Measurements from ENCODE around the gene ZNF668.

DNA sequence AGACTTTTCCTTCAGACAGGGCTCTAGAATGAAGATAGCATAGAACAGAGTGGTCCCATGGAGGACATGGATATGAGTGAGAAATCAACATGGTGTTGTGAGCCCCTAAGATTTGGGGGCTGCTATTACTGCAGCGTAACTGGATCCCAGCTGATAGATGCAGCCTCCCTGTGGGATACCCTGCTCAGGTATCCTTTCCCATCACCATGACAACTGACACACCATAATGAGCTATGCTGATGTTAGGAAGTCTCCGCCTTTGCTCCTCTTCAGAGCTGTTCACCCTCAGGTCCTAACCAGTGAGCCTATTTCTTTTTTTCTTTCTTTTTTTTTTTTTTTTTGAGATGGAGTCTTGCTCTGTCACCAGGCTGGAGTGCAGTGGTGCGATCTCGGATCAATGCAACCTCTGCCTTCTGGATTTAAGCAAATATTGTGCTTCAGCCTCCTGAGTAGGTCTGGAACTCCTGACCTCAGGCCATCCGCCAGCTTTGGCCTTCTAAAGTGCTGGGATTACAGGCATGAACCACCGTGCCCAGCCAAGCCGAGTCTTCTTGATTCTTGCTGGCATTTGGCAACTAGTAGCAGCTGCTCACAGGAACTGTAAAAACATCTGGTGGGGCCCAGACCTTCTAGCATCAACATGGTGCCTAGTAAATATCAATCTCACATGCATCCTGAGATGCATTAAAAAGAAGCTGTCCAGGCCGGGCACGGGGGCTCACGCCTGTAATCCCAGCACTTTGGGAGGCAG is 23.6 kb downstream of the ZNF668 start:
- TF ChIP-seq, protein P1, sequence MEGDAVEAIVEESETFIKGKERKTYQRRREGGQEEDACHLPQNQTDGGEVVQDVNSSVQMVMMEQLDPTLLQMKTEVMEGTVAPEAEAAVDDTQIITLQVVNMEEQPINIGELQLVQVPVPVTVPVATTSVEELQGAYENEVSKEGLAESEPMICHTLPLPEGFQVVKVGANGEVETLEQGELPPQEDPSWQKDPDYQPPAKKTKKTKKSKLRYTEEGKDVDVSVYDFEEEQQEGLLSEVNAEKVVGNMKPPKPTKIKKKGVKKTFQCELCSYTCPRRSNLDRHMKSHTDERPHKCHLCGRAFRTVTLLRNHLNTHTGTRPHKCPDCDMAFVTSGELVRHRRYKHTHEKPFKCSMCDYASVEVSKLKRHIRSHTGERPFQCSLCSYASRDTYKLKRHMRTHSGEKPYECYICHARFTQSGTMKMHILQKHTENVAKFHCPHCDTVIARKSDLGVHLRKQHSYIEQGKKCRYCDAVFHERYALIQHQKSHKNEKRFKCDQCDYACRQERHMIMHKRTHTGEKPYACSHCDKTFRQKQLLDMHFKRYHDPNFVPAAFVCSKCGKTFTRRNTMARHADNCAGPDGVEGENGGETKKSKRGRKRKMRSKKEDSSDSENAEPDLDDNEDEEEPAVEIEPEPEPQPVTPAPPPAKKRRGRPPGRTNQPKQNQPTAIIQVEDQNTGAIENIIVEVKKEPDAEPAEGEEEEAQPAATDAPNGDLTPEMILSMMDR (IDR thresholded peaks at IDR 0.05; ENCODE audit: insufficient read depth, low read length), result no peak
- TF ChIP-seq POLR2AphosphoS5 (IDR thresholded peaks at IDR 0.05; ENCODE audit: low read depth), result no peak
- TF ChIP-seq, protein P2, sequence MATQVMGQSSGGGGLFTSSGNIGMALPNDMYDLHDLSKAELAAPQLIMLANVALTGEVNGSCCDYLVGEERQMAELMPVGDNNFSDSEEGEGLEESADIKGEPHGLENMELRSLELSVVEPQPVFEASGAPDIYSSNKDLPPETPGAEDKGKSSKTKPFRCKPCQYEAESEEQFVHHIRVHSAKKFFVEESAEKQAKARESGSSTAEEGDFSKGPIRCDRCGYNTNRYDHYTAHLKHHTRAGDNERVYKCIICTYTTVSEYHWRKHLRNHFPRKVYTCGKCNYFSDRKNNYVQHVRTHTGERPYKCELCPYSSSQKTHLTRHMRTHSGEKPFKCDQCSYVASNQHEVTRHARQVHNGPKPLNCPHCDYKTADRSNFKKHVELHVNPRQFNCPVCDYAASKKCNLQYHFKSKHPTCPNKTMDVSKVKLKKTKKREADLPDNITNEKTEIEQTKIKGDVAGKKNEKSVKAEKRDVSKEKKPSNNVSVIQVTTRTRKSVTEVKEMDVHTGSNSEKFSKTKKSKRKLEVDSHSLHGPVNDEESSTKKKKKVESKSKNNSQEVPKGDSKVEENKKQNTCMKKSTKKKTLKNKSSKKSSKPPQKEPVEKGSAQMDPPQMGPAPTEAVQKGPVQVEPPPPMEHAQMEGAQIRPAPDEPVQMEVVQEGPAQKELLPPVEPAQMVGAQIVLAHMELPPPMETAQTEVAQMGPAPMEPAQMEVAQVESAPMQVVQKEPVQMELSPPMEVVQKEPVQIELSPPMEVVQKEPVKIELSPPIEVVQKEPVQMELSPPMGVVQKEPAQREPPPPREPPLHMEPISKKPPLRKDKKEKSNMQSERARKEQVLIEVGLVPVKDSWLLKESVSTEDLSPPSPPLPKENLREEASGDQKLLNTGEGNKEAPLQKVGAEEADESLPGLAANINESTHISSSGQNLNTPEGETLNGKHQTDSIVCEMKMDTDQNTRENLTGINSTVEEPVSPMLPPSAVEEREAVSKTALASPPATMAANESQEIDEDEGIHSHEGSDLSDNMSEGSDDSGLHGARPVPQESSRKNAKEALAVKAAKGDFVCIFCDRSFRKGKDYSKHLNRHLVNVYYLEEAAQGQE (IDR thresholded peaks at IDR 0.05; ENCODE audit: insufficient replicate concordance, low read depth), result no peak
- TF ChIP-seq SPI1 (IDR thresholded peaks at IDR 0.05; ENCODE audit: borderline replicate concordance, low read depth), result no peak

Measured in HL-60 (cell line).